Smooth muscle cell (in vitro differentiated cells): ENCODE measurements around the gene CACNG7. TPM values are rescaled to one million over a fixed set of nuclear protein-coding genes. Genes with fewer than 3 reads are reported as not detected.

Experiments used
- DNase-seq: peaks from one replicate; lab custom pipeline; 2025; ENCODE audit not compliant: unreplicated experiment; lab: John Stamatoyannopoulos, UW
- H2AFZ ChIP-seq: fragments of 200-600 bp; sonication (generic); 2 replicates; pipeline ENCODE4 v1.6.0; 2016; ENCODE audit warnings: antibody characterized with exemption, low read depth, mild to moderate bottlenecking
- H3F3A ChIP-seq: fragments of 200-600 bp; sonication (generic); 2 replicates; pipeline ENCODE4 v1.6.0; 2017; ENCODE audit warnings: antibody characterized with exemption, low read depth
- H3K27ac ChIP-seq: fragments of 200-600 bp; sonication (generic); 2 replicates; pipeline ENCODE4 v1.5.1; 2016; ENCODE audit warnings: low read depth, mild to moderate bottlenecking
- H3K27me3 ChIP-seq: fragments of 200-600 bp; sonication (generic); 2 replicates; pipeline ENCODE4 v1.6.1; 2016; ENCODE audit warnings: low read depth, mild to moderate bottlenecking
- H3K36me3 ChIP-seq: fragments of 200-600 bp; sonication (generic); 2 replicates; pipeline ENCODE4 v1.5.1; 2016; ENCODE audit warnings: low read depth
- H3K4me1 ChIP-seq: fragments of 200-600 bp; sonication (generic); 2 replicates; pipeline ENCODE4 v1.5.1; 2016; ENCODE audit warnings: low read depth
- H3K4me2 ChIP-seq: fragments of 200-600 bp; sonication (generic); 2 replicates; pipeline ENCODE4 v1.6.0; 2016; ENCODE audit warnings: mild to moderate bottlenecking
- H3K4me3 ChIP-seq: fragments of 200-600 bp; sonication (generic); 2 replicates; pipeline ENCODE4 v1.5.1; 2016; ENCODE audit warnings: mild to moderate bottlenecking
- H3K79me2 ChIP-seq: fragments of 200-600 bp; sonication (generic); 2 replicates; pipeline ENCODE4 v1.6.0; 2016; ENCODE audit warnings: low read depth, mild to moderate bottlenecking
- H3K9ac ChIP-seq: fragments of 200-600 bp; sonication (generic); 2 replicates; pipeline ENCODE4 v1.6.0; 2016; ENCODE audit warnings: low read depth
- H3K9me3 ChIP-seq: fragments of 200-600 bp; sonication (generic); replicated peaks from 2 replicates; pipeline ENCODE4 v1.5.1; 2016; ENCODE audit warnings: low read depth
- H4K20me1 ChIP-seq: fragments of 200-600 bp; sonication (generic); 2 replicates; pipeline ENCODE4 v1.6.0; 2016; ENCODE audit warnings: low read depth
- WGBS: methylation state at CpG from one replicate; pipeline ENCODE4 v1.1.7; 2016; ENCODE audit warnings: low lambda C conversion rate; 5-methylcytosine and 5-hydroxymethylcytosine counted together
- polyA plus RNA-seq: library from polyadenylated mRNA; unstranded; fragments of >200 nt; fragmentation: Nextera tagmentation; extraction: Ambion mirVana; gene quantifications from 2 replicates; pipeline ENCODE4 v1.2.1, GENCODE V29; 2016
- total RNA-seq: library from RNA; depleted of rRNA; stranded (reverse); fragments of >200 nt; gene quantifications from 2 replicates; pipeline ENCODE4 v1.2.3, GENCODE V29; 2014
- TF ChIP-seq, protein P1 (sequence below): fragments of 200-600 bp; sonication (generic); IDR thresholded peaks from 2 replicates; pipeline ENCODE4 v1.5.1; 2017; ENCODE audit warnings: borderline replicate concordance, mild to moderate bottlenecking, antibody characterized with exemption; ENCODE audit not compliant: insufficient read depth, poor library complexity, severe bottlenecking

The CACNG7 gene
- total and polyA plus RNA-seq, 2 experiments from 2014 or later: 1.3 to 6.1 TPM

DNA sequence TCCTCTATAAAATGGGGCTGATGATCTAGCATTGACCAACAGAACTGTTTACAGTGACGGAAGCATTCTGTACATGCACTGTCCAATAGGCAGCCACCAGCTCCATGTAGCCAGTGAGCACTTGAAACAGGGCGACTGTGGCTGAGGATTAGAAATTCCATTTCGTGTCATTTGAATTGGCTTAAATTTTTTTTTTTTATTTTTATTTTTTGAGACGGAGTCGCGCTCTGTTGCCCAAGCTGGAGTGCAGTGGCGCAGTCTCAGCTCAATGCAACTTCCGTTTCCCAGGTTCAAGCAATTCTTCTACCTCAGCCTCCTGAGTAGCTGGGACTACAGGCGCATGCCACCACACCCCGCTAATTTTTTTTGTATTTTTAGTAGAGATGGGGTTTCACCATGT lies 24.0 kb upstream of the CACNG7 start:
- no peak overlapping the region for H3K9ac ChIP-seq
- H3K4me1 ChIP-seq: peaks cover 6% of the 10 kb centered on the region
- no peak overlapping the region for H3K4me3 ChIP-seq
- peaks cover 4% of the 10 kb centered on the region for H3F3A ChIP-seq
- no peak overlapping the region for H3K4me2 ChIP-seq
- H3K27ac ChIP-seq: no peak overlapping the region
- H3K36me3 ChIP-seq: no peaks in the 10 kb centered on the region
- no peaks in the 10 kb centered on the region for H4K20me1 ChIP-seq
- H2AFZ ChIP-seq: no peak overlapping the region
- TF ChIP-seq, protein P1, sequence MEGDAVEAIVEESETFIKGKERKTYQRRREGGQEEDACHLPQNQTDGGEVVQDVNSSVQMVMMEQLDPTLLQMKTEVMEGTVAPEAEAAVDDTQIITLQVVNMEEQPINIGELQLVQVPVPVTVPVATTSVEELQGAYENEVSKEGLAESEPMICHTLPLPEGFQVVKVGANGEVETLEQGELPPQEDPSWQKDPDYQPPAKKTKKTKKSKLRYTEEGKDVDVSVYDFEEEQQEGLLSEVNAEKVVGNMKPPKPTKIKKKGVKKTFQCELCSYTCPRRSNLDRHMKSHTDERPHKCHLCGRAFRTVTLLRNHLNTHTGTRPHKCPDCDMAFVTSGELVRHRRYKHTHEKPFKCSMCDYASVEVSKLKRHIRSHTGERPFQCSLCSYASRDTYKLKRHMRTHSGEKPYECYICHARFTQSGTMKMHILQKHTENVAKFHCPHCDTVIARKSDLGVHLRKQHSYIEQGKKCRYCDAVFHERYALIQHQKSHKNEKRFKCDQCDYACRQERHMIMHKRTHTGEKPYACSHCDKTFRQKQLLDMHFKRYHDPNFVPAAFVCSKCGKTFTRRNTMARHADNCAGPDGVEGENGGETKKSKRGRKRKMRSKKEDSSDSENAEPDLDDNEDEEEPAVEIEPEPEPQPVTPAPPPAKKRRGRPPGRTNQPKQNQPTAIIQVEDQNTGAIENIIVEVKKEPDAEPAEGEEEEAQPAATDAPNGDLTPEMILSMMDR: no peak
- no peaks in the 10 kb centered on the region for H3K9me3 ChIP-seq
- H3K79me2 ChIP-seq: no peaks in the 10 kb centered on the region
- H3K27me3 ChIP-seq: peaks cover 57% of the 10 kb centered on the region
- no peak for DNase-seq
- WGBS: 92% methylated on average over 10 of the region's 10 CpGs

GRCh38 chr19:53892301-53892980 lies 16.6 kb upstream of the CACNG7 start:
- Histone ChIP-seq H3K27ac (no peak overlapping the region), H2AFZ (no peak overlapping the region), H3F3A (no peaks in the 10 kb centered on the region), H3K4me2 (no peak overlapping the region), H3K4me1 (no peaks in the 10 kb centered on the region), H4K20me1 (no peaks in the 10 kb centered on the region), H3K79me2 (no peaks in the 10 kb centered on the region), H3K27me3 (peaks cover 5% of the 10 kb centered on the region), H3K4me3 (no peak overlapping the region), H3K9me3 (no peaks in the 10 kb centered on the region), H3K36me3 (no peaks in the 10 kb centered on the region), H3K9ac (no peak overlapping the region)
- no peak for DNase-seq
- WGBS: 77% methylated on average over 22 of the region's 23 CpGs
- TF ChIP-seq, protein P1: no peak

DNA sequence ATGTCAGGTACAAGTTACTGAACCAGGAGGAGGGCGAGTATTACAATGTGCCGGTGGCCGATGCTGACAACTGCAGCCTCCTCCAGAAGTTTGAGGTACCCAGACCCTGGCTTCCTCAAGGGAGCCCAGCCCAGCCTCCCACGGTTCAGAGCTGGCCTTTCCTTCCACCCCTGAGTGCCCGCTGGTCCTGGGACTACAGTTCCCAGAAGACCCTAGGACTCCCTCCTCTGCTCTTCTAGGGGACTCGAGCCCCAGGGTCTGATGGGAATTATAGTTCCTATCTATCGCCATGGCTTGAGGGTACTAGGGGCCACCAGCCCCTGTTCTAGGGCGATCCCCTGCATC lies 16.1 kb upstream of the CACNG7 start:
- WGBS: 83% methylated on average over 8 of the region's 8 CpGs
- no peak overlapping the region for H2AFZ ChIP-seq

More for the DNA sequence above, 16.1 kb upstream of the CACNG7 start:
- Histone ChIP-seq H3K79me2 (no peaks in the 10 kb centered on the region), H3K4me1 (no peaks in the 10 kb centered on the region), H3K36me3 (no peaks in the 10 kb centered on the region), H3F3A (no peaks in the 10 kb centered on the region), H3K27ac (no peak overlapping the region), H4K20me1 (no peaks in the 10 kb centered on the region), H3K27me3 (peaks cover 10% of the 10 kb centered on the region), H3K9me3 (no peaks in the 10 kb centered on the region), H3K9ac (no peak overlapping the region), H3K4me3 (no peak overlapping the region), H3K4me2 (no peak overlapping the region)
- no peak for DNase-seq
- TF ChIP-seq, protein P1: no peak
